Transverse colon (tissue), 3 donors: ENCODE measurements around the gene EPS8L3.

ENCODE experiments used
- CTCF ChIP-seq, 5 experiments: fragments of 200-600 bp in 3 of 5; fragments of 450-650 bp in 2 of 5; sonication (generic) in 3 of 5; IDR thresholded peaks; 1 replicate in 2 of 5; 2 replicates in 3 of 5; pipeline ENCODE4 v1.5.1; 2016 to 2017; ENCODE audit warnings: antibody characterized with exemption in 5 of 5, inconsistent platforms in 3 of 5, mild to moderate bottlenecking in 2 of 5, moderate library complexity in 1 of 5
- EP300 ChIP-seq: sonication (generic); formaldehyde crosslinking; IDR thresholded peaks from one replicate; pipeline ENCODE4 v1.6.1; 2017; ENCODE audit warnings: antibody characterized with exemption, low read depth
- POLR2A ChIP-seq: fragments of 450-650 bp; IDR thresholded peaks from one replicate; pipeline ENCODE4 v1.6.1; 2016; ENCODE audit warnings: antibody characterized with exemption, mild to moderate bottlenecking, moderate library complexity

- no peak for TF ChIP-seq CTCF (IDR thresholded peaks at IDR 0.05)
- TF ChIP-seq POLR2A, result no peak
- no peak for TF ChIP-seq EP300
Measured at GRCh38 chr1:109787845-109788601, 24.3 kb upstream of the EPS8L3 start.
